Posterior vena cava (tissue), 2 donors: ENCODE results near the gene HINT1. TPM values are rescaled to one million over a fixed set of nuclear protein-coding genes. Genes with fewer than 3 reads are reported as not detected.
"Not testable (repeated sequence)": the region's sequence is repeated elsewhere in the genome, so short reads cannot be mapped to it uniquely, and the experiment has no call there.

Source experiments
- DNase-seq: peaks from one replicate; pipeline ENCODE4 v3.0.0-alpha.2; 2020; ENCODE audit warnings: low spot score
- intact Hi-C, 2 donors: fragments of 100-400 bp; cut with DNase I; formaldehyde crosslinking; loops; one replicate each; pipeline versions ENCODE4 v1.14.1 to v1.14.2; 2022 to 2023
- total RNA-seq, 2 donors: library from RNA; stranded (reverse); fragmentation: NEBNext Ultra II Directional; extraction: Animal tissue kit (Norgen Biotek cat#: 25700); gene quantifications; one replicate each; pipeline ENCODE4 v1.2.1, GENCODE V29; 2021
- donor health status: DM: yes; HTN: yes; CAD: no.
- donor health status: DM: yes; HTN: yes; CAD: no.

HINT1 gene
- total RNA-seq, 2 donors from 2014 or later, result 129 to 156 TPM

DNA sequence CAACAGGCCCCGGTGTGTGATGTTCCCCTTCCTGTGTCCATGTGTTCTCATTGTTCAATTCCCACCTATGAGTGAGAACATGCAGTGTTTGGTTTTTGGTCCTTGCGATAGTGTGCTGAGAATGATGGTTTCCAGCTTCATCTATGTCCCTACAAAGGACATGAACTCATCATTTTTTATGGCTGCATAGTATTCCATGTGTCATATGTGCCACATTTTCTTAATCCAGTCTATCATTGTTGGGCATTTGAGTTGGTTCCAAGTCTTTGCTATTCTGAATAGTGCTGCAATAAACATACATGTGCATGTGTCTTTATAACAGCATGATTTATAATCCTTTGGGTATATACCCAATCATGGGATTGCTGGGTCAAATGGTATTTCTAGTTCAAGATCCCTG, 32.0 kb downstream of the HINT1 start:
- intact Hi-C loops, result not testable (repeated sequence)

DNA sequence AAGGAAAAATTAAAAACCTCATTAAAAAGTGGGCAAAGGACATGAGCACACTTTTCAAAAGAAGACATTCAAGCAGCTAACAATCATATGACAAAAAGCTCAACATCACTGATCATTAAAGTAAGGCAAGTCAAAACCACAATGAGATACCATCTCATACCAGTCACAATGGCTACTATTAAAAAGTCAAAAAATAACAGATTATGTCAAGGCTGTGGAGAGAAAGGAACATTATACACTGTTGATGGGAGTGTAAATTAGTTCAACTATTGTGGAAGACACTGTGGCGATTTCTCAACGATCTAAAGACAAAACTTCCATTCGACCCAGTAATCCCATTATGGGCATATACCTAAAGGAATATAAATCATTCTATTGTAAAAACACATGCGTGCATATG, 35.8 kb downstream of the HINT1 start:
- intact Hi-C loops, result no loop called here
- no peak for DNase-seq

More for the DNA sequence above, 32.0 kb downstream of the HINT1 start:
- not testable (repeated sequence) for DNase-seq

DNA sequence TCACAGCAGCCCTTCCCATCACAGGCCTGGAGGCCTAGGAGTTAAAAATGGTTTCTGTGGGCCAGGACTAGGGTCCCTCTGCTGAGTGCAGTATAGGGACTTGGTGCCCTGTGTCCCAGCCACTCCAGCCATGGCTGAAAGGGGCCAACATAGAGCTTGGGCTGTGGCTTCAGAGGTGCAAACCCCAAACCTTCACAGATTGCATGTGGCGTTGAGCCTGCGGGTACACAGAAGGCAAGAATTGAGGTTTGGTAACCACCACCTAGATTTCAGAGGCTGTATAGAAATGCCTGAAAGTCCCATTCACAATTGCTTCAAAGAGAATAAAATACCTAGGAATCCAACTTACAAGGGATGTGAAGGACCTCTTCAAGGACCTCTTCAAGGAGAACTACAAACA, 37.8 kb downstream of the HINT1 start:
- intact Hi-C loops, DNase-seq: not testable (repeated sequence)

DNA sequence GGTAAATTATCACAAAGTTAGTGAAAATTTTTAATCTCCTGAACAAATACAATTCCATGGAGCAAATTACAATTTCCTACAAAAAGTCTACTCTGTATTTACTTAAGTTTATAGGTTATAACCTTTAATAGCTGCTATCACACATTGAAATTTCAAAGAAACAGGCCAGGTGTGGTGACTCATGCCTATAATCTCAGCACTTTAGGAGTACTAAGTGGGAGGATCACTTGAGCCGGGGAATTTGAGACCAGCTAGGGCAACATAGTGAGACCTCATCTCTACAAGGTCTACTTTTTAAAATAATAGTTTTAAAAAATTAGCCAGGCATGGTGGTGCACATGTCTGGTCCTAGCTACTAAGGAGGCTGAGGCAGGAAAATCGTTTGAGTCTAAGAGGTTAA, 50.3 kb downstream of the HINT1 start:
- intact Hi-C loops, result no loop called here
- no peak for DNase-seq

DNA sequence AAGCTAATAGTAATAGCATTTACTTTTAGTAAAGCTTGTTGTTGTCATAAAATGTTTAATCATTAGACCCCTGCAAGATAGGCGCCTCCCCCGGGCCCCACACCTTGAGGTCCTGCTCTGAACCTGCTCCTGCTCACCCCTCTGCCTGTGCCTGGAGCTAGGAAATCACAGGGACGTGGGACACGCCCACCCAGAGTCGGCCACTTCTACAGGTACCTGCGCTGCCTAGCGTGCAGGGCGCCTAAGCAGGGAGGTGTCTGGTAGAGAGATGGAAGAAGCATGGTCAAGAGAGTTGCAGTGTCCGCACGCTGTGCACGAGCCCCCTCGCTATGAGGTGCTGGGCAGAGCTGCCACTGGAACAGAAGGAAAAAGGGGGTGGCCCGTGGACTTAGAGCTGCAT, 52.6 kb downstream of the HINT1 start:
- intact Hi-C loops, result no loop called here
- DNase-seq, result no peak

DNA sequence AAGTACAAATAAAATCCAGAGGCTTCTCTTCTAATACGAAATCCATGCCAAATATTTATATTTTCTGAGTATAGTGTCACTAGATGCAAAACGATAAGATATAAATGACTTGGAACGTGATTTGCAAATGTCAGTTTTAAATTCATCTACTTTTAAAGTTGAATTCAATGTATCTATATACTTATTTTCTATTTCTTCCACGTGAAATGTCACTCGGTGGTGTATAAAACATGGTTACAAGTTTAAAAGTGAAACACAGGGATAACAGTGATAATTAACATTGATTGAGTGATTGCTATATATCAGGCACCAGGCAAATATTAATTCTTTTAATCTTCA, 54.8 kb downstream of the HINT1 start:
- intact Hi-C loops, result no loop called here
- DNase-seq, result no peak

DNA sequence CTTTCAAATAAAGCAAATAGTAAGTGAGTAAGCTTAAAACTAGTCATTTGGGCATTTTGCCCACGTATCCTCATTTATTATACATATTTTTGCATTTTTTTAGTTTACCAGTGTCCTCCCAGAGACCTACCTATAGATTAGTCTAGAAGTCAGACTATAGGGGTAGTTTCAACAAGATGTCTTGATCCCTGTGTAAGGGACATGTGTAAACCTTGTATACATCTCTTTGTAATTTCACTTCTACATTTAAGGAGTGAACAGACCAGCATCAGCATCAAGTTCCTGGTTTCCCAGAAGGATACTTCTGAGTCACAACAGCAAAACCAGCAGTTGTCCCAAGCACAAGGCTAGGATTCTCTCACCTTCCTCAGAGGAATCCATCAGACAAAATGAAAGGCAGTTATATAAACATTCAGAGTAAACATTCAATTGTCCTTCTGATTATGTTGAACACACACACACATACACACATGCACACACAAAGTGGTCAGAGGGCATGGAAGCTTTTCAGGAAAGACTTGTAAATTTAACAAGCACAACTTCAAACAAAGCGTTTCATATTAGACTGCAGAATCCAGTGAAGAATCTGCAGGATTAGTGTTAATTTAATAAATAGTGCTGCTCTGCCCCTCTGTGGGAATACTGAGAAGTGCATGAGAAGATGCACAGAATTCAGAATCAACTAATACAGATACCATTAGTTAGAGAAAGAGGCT, 55.4 kb downstream of the HINT1 start:
- intact Hi-C loops, result no loop called here
- no peak for DNase-seq

Other genes starting within 250 kb of the HINT1 start
- 10 to 100 TPM; 13.2 to 13.4 TPM for gene LYRM7, start 5.7 kb upstream of the HINT1 start, total RNA-seq
- gene CDC42SE2, start 98.8 kb upstream of the HINT1 start, total RNA-seq, result 10 to 100 TPM; 17.0 to 18.5 TPM